GM21825 (cell line): ENCODE data around the gene ZNF638.

ENCODE experiments used
- ATAC-seq: cut with Tn5 transposase; IDR thresholded peaks from one replicate; pipeline ENCODE4 v1.9.1; 2021; ENCODE audit warnings: mild to moderate bottlenecking, moderate library complexity; ENCODE audit not compliant: unreplicated experiment

Gene ZNF638

DNA sequence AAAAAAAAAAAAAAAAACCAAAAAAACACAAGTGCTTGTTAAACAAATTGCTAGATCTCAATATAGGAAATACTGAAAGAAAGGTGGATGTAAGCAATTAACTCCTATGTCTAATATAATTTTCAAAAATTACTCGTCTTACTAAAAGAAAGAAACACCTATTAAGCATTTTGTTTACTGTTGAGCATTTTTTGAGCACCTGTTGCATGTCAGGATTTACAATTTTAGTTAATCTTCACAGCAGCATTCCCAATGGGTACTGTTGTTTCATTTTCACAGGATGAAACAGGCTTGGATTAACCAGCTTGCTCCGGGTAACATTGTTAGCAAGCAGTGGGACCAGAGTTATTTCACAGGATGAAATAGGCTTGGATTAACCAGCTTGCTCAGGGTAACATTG is 4.8 kb downstream of the ZNF638 start:
- no peak for ATAC-seq

- ATAC-seq = no peak
These were observed 5.2 kb downstream of the ZNF638 start for GRCh38 chr2:71336802-71337201.

DNA sequence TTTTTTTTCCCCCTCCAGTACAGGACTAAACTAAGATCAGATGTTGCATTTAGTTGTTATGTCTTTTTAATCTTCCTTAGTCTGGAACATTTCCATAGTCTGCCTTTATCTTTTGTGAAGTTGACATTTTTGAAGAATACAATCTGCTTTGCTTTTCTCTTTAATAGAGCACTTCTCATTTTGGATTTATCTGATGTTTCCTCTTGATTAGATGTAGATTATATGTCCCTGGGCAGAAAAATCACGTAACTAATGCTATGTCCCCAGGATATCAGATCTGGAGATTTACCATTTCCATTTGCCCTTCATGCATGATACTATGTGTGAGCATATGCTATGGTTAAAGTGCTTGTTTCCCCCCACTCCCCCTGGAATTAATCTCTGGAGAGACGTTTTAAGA is 6.2 kb downstream of the ZNF638 start:
- no peak for ATAC-seq

DNA sequence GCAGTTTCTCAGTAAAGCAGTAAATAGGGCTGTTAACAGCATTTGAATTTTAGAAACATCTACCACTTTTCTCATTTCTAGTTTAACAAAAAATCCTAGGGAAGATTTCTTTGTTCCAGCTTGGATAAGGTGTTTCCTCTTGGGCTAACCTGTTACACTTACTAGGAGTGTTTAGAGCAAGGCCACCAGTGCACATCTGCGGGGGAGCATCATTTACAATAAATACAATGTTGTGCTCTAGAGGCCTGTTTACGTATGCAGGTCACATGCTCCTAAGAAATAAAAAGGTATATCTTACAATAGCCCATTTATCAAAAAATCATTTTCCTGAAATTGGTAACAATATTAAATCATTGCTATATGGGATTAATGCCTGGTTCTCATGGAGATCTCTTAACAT is 8.1 kb downstream of the ZNF638 start:
- ATAC-seq = no peak

- ATAC-seq = no peak
These were observed 8.6 kb downstream of the ZNF638 start for GRCh38 chr2:71340176-71340575.

- no peak for ATAC-seq
These were observed 10.1 kb downstream of the ZNF638 start for GRCh38 chr2:71341645-71342044.

- ATAC-seq = no peak
These were observed 14.5 kb downstream of the ZNF638 start for GRCh38 chr2:71346065-71346464.

- ATAC-seq = no peak
These were observed 15.9 kb downstream of the ZNF638 start for GRCh38 chr2:71347517-71347916.

GRCh38 chr2:71348302-71348701 is 16.7 kb downstream of the ZNF638 start:
- no peak for ATAC-seq

DNA sequence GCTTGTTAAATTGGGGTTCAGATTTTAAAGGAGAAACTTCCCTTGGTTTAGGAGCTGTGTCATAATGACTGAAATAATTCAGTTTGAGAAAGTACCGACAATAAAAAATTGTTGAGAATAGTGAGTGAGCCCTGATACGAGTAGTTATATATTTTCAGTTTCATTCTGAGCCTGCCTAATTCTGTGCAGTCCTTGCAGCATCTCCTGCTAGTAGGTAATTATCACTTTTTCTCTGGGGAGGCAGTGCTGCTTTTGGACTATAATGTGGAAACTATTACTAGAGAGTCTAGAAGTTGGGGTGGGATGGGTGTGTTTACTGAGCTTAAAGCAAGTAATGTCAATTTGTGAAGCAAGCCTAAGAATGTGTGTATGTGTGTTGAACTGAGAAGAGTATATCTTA is 21.7 kb downstream of the ZNF638 start:
- ATAC-seq = no peak

DNA sequence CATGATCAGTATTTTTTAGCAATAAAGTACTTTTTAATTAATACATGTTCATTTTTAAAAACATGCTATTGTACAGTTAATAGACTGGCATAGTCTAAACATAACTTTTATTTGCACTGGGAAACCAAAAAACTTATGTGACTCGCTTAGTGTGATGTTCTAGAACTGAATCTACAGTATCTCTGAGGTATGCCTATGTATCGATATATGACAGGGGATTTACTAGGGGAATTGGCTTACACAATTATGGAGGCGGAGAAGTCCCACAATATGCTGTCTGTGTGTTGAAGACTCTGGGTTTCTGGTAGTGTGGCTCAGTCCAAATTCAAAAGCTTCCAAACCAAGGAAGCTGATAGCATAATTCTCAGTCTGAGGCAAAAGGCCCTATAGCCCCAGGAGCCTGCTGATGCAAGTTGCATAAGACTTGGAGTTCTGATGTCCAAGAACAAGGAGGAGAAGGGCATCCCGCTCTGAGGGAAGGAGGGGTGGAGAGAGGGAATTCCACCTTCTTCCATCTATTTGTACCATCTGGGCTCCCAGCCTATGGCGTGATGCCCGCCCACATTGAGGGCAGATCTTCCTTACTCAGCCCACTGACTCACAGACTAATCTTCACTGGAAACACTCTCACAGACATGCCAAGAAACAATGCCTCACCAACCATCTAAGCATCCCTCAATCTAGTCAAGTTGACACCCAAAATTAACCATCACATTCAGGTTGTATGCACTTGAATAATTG is 27.5 kb downstream of the ZNF638 start:
- ATAC-seq = no peak

- no peak for ATAC-seq
These were observed 28.9 kb downstream of the ZNF638 start for GRCh38 chr2:71360434-71360975.

GRCh38 chr2:71361631-71362030 is 30.0 kb downstream of the ZNF638 start:
- ATAC-seq = no peak

DNA sequence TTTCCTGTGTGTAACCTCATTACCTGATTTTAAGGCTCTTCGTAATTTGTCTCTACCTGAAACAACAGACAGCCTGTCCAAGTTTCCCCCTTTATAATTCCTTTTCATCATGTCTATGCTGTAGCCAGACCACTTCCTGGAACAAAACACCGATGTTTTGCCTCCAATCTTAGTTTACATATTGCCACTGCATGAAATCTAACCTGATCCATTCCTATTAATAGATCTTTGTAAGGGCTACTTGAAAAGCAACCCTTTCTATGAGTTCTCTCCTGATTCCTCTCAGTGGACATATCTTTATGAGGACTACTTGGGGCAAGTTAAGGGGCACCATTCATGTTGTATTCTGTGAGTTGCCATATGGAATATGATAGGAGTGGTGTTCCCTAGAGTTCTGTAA is 30.9 kb downstream of the ZNF638 start:
- ATAC-seq = no peak

DNA sequence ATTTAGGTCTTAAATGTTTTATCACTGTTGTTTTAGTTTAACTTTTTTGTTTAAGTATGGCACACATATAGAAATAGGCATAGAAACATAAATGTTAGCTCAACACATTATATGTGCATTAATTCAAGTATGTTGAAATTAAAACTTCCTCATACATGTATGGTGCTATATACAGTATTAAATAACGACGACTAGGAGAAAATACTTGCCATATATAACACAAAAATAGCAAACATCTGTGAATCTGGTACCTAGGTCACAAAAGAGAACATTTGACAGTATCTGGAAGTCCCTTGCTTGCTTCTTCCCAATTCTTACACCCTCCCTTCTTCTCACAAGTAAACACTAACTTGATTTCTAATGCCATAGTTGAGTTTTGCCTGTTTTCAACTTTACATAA is 38.4 kb downstream of the ZNF638 start:
- no peak for ATAC-seq

GRCh38 chr2:71372042-71372441 is 40.5 kb downstream of the ZNF638 start:
- ATAC-seq = no peak

GRCh38 chr2:71379086-71379485 is 47.5 kb downstream of the ZNF638 start:
- no peak for ATAC-seq

DNA sequence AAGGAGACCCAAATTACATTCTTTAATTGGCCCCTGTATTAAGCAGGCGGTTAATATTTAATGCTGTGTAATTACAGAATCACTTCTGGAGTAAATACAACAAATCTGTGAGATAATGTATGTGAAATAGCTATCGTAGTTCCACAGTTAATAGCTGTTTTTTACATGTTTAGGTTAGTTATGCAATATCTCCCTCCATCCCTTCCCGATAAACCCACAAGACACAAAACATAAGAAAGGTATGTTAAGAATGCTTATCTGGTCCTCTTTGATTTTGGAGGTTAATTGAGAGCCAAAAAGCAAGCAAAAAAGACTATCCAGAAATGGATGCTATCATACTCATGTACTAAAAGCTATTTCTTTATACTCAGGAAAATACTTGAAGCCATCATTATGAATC is 49.1 kb downstream of the ZNF638 start:
- ATAC-seq = no peak

GRCh38 chr2:71385012-71385411 is 53.4 kb downstream of the ZNF638 start:
- ATAC-seq = no peak

DNA sequence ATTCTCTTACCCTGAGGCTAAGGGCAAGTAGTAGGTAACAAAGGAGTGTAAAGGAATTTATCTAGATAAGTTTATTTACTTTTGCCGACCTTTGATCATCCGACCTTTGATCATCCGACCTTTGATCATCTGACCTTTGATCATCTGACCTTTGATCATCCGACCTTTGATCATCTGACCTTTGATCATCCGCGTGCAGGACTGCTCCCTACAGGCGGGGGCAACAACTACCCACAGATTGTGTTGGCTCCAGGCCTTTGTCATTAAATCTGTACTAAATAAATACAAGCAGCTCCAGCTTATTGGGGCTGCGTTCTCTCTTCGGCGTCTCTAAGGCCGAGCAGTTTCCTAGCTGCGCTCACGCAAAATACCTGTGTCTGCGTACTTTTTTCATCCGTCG is 56.6 kb downstream of the ZNF638 start:
- no peak for ATAC-seq

- no peak for ATAC-seq
These were observed 57.9 kb downstream of the ZNF638 start for GRCh38 chr2:71389384-71390072.

- ATAC-seq = no peak
These were observed 61.6 kb downstream of the ZNF638 start for GRCh38 chr2:71393216-71393615.
